ENCODE results near the gene KLF9.
"Not testable (repeated sequence)": the region's sequence is repeated elsewhere in the genome, so short reads cannot be mapped to it uniquely, and the experiment has no call there.

KLF9 gene

DNA sequence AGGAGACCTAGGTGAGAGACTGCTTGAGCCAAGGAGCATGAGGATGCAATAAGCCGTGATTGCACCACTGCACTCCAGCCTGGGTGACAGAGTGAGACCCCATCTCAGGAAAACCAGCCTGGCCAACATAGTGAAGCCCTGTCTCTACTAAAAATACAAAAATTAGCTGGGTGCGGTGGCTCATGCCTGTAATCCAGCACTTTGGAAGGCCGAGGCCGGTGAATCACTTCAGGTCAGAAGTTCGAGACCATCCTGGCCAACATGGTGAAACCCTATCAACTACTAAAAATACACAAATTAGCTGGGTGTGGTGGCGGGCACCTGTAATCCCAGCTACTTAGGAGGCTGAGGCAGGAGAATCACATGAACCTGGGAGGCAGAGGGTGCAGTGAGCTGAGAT lies 13.2 kb downstream of the KLF9 start:
- ATAC-seq; DNase-seq (ENCODE audit: low spot score in 2 of 2); H3K9me3 Mint-ChIP-seq; H3K27ac Mint-ChIP-seq; H3K4me3 Mint-ChIP-seq; H3K36me3 Mint-ChIP-seq: not testable (repeated sequence)
- peaks cover 67% of the 10 kb centered on the region for H3K4me1 Mint-ChIP-seq

DNA sequence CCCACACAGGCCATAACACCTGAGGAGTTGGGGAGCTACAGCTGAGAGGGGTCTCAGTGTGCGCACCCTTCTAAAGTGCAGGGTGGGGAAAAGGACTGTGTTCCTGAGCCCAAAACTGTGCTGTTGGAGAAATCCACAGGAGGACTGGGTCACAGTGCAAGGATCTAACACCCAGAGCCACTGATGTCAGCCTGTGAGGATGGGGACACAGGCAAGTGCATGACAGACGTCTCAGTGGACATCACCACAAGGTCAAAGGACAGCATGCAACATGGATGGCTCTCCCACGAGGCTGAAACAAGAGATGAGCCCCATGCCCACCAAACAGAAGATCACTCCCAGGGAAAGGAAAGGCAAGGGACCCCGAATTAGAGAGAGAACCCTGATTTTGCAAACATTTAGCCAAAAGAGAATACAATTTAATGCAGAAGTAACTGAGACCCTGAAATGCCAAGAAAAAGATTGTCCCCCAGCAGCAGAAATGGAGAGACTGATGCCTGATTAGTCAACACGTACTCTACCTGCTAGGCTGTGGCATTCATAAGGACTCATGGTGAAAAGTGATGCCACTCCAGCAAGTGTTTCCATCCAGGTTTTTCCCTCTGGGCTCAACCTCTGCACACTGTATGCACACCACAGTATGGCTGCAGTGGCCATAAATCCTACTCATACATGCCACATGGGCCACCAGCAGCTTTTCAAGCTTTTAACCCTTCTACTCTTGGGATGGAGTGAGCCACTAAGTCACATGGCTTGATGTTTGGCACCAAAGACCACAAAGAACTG lies 14.2 kb downstream of the KLF9 start:
- peaks cover 58% of the 10 kb centered on the region for H3K4me1 Mint-ChIP-seq
- peak; percentile 29 for ATAC-seq

DNA sequence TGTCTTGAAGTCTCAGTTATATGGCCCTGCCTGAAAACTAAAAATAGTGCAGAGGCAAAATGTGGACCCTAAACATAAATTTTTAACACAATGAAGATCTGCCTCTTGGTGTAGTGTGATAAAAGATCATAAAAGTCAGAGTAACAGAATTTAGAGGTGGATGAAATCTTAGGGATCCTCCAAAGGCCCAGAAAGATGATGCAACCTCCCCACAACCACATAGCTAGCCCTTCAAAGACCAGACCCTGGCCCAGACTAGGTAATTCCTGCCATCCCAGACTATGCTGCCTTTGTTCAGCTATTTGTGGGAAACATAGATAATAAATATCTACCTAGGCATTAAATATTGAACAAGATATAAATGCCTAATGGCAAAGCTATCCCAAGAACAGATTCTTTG lies 15.3 kb downstream of the KLF9 start:
- Mint-ChIP-seq H3K4me3 (peak overlapping the region; percentile 54), H3K27ac (peak overlapping the region; percentile 53)
- ATAC-seq = no peak

More for the DNA sequence above, 14.2 kb downstream of the KLF9 start:
- Mint-ChIP-seq H3K9me3 (no peaks in the 10 kb centered on the region), H3K4me3 (no peak overlapping the region), H3K27ac (peak overlapping the region; percentile 53), H3K36me3 (no peaks in the 10 kb centered on the region)
- no peak for DNase-seq (ENCODE audit: low spot score in 2 of 2)

DNA sequence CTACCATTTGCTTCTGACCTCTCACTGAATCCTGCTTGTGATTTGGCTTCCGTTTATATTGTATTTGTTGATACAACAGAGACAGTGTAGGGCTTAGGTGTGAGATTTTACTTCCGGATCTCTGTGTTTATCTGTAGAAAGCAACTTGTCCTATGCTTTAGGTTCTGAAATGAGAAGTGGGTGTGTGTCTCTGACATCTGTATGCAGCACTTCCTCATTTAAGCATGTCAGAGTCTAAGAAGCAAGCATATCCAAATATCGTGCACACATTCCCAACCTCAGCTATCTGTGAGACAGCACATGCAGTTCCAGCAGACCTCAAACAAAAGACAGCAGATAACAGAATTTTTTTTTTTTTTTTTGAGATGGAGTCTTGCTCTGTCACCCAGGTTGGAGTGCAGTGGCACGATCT lies 16.3 kb downstream of the KLF9 start:
- H3K9me3 Mint-ChIP-seq = no peaks in the 10 kb centered on the region
- no peaks in the 10 kb centered on the region for H3K36me3 Mint-ChIP-seq
- H3K27ac Mint-ChIP-seq = peak overlapping the region; percentile 53
- ATAC-seq (peak; percentile 93), DNase-seq (ENCODE audit: low spot score in 2 of 2) (no peak)
- H3K4me3 Mint-ChIP-seq = peak overlapping the region; percentile 54
- peaks cover 45% of the 10 kb centered on the region for H3K4me1 Mint-ChIP-seq

More for the DNA sequence above, 15.3 kb downstream of the KLF9 start:
- Mint-ChIP-seq H3K9me3 (no peaks in the 10 kb centered on the region), H3K4me1 (peaks cover 49% of the 10 kb centered on the region), H3K36me3 (no peaks in the 10 kb centered on the region)
- DNase-seq (ENCODE audit: low spot score in 2 of 2) = no peak

DNA sequence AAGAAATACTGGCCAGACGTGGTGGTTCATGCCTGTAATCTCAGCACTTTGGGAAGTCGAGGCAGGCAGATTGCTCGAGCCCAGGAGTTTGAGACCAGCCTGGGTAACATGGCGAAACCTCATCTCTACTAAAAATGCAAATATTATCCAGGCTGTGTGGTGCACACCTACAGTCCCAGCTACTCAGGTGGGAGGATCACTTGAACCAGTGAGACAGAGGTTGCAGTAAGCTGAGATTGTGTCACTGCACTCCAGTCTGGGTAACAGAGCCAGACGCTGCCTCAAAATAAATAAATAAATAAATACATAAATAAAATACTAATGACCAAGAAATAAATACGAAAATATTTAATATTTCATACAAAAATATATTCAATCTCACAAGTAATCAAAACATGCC lies 18.8 kb downstream of the KLF9 start:
- Mint-ChIP-seq H3K27ac (peak overlapping the region; percentile 45), H3K36me3 (no peaks in the 10 kb centered on the region), H3K4me1 (peaks cover 65% of the 10 kb centered on the region), H3K4me3 (no peak overlapping the region), H3K9me3 (no peaks in the 10 kb centered on the region)
- ATAC-seq = no peak
- no peak for DNase-seq (ENCODE audit: low spot score in 2 of 2)

DNA sequence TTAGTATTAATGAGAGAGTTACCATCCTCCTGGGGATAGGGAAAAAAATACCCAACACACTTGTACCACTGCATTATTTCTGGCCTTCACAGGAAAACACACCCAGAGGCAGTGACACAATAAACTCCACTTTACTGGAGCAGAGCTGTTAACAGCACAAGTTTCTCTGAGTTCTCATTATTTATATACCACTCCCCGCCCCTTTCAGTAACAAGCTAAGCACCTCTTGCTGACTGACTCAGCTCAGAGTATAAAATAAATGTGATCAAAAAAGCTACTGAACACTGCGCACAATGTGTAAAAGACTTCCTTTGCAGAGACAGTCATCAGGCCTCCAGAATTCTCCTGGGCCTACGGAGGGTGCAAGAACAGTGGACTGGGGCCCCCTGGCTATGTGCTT lies 21.6 kb downstream of the KLF9 start:
- Mint-ChIP-seq H3K27ac (peak overlapping the region; percentile 45), H3K4me1 (peaks cover 59% of the 10 kb centered on the region), H3K4me3 (no peak overlapping the region), H3K36me3 (peaks cover 9% of the 10 kb centered on the region), H3K9me3 (no peaks in the 10 kb centered on the region)
- ATAC-seq (no peak), DNase-seq (ENCODE audit: low spot score in 2 of 2) (no peak)

DNA sequence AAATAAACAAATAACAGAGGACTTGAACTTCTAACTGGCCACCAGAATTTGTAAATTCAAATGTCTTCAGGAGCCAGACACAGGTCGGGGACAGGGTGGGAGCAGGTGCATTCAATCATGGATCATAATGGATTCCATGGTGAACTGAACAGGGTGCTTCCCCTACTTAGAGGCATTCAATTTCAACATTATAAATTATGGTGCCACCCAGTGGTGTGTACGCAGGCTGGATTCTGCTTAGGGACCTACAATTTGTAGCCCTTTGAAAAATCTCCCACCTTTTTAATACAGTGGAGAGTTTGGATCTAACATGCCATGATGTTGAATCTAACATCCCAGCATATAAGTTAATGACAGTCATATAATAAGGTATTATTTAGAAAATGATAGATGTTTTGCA lies 22.3 kb downstream of the KLF9 start:
- DNase-seq (ENCODE audit: low spot score in 2 of 2) (no peak), ATAC-seq (peak; percentile 48)
- H3K27ac Mint-ChIP-seq = no peak overlapping the region
- no peaks in the 10 kb centered on the region for H3K9me3 Mint-ChIP-seq
- no peak overlapping the region for H3K4me3 Mint-ChIP-seq
- H3K4me1 Mint-ChIP-seq = peaks cover 52% of the 10 kb centered on the region
- H3K36me3 Mint-ChIP-seq = peaks cover 15% of the 10 kb centered on the region

DNA sequence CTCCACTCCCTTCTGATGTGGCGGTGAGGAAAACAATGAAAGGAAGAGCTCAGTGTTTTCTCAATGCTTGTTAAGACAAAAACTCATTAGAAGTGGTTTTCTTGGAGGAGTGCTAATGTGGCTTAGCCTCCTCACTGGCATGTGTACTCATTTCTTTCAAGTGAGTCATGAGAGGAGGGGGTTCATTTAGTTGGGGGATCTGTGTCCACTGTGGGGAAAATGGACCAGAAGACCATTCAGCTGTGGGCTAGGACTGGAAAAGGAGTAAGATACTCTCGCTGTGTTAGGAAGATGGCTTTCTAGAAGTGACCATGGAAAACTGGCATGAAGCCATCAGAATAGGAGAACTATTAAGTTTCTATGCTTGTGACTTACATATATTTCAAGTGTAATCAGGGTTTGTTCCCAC lies 23.5 kb downstream of the KLF9 start:
- H3K9me3 Mint-ChIP-seq = no peaks in the 10 kb centered on the region
- peak; percentile 50 for ATAC-seq
- peaks cover 50% of the 10 kb centered on the region for H3K4me1 Mint-ChIP-seq
- no peak for DNase-seq (ENCODE audit: low spot score in 2 of 2)
- peak overlapping the region; percentile 11 for H3K27ac Mint-ChIP-seq
- peak overlapping the region; percentile 4 for H3K4me3 Mint-ChIP-seq
- peaks cover 28% of the 10 kb centered on the region for H3K36me3 Mint-ChIP-seq

DNA sequence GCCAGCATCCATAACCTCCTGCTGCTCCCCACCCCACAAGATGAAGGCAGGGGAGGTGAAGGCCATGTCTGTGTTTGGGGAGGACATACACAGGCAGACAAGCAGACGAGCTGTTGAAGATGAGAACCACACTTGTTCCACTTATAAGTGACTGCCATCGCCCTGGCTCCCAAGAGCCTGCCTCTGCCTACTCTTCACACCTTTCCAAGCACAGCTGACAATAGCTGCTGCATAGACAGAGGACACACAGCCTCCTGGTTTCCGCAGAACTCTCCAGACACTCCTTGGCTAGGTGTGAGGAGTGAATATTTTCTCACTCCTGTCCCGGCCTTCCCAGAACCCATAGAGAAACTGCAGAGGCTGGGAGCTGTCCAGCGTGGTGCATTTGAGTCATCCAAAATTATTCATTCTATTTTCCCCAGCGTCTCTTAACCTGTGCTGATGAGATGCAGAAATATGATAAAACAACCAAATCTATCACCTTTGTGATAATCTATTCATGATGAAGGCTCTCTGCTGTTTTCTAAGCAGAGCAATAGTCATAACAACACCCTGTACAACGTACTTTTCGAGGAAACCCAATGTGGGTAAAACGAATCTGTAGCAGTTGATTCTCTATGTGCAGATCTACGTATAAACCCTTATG lies 24.7 kb downstream of the KLF9 start:
- Mint-ChIP-seq H3K36me3 (peaks cover 39% of the 10 kb centered on the region), H3K27ac (no peak overlapping the region), H3K9me3 (no peaks in the 10 kb centered on the region), H3K4me3 (no peak overlapping the region), H3K4me1 (peaks cover 50% of the 10 kb centered on the region)
- DNase-seq (ENCODE audit: low spot score in 2 of 2) (no peak), ATAC-seq (peak; percentile 51)

DNA sequence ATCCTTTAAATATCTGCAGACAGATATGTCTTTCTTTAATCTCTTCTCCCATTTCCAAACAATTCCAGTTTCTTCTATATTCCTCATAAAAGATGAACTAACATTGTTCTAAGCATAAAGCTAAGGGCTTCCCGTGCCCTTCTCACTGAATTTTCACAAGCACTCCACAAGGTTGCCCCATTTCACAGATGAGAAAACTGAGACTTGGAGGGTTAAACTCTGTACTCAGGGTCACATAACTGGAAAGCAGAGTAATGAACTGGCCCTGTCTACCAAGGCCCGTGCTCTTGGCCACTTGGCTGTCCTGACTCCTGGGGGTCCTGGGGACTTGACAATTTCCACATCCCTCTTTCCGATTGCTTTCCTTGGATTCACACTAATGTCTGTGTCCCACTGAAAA lies 25.3 kb downstream of the KLF9 start:
- Mint-ChIP-seq H3K4me3 (no peak overlapping the region), H3K27ac (no peak overlapping the region), H3K4me1 (peaks cover 50% of the 10 kb centered on the region)

DNA sequence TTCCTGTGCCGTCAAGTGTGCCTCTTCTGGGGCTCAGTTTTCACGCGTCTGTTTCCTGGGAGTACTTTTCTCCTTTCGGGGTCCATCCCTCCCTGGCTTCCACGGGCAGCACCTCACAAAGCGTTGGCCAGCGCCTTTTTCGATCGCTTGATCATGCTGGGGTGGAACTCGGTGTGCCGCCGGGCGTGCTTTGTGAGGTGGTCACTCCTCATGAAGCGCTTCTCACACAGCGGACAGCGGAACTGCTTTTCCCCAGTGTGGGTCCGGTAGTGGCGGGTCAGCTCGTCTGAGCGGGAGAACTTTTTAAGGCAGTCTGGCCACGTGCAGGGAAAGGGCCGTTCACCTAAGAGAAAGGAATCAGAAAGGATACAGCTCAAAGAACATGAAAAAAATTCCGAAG lies 26.8 kb downstream of the KLF9 start:
- Mint-ChIP-seq H3K36me3 (peaks cover 48% of the 10 kb centered on the region), H3K4me3 (no peak overlapping the region), H3K27ac (no peak overlapping the region), H3K4me1 (peaks cover 49% of the 10 kb centered on the region), H3K9me3 (no peaks in the 10 kb centered on the region)
- ATAC-seq (no peak), DNase-seq (ENCODE audit: low spot score in 2 of 2) (no peak)

More for the DNA sequence above, 25.3 kb downstream of the KLF9 start:
- ATAC-seq (no peak), DNase-seq (ENCODE audit: low spot score in 2 of 2) (no peak)
- no peaks in the 10 kb centered on the region for H3K9me3 Mint-ChIP-seq
- H3K36me3 Mint-ChIP-seq = peaks cover 44% of the 10 kb centered on the region

DNA sequence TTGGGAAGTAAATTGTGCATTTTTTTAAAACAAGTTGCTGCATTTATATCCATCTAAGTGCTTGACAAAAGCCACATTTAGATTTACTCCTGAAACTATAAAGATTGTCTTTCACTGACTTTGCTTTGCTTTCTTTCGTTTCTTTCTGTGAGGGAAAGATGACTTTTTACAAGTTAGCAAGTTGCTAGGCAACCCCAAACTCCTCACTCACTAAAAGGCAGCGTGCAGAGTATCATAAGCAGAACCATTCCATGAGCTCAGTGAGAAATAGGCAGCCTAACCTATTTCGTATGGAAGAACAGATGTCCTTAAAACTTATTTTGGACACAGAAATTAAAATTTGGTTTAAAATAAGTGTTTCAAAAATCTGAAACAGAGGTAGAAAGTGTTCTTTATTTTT lies 29.0 kb downstream of the KLF9 start:
- H3K36me3 Mint-ChIP-seq = peaks cover 48% of the 10 kb centered on the region
- peaks cover 30% of the 10 kb centered on the region for H3K4me1 Mint-ChIP-seq
- no peak overlapping the region for H3K27ac Mint-ChIP-seq
- H3K4me3 Mint-ChIP-seq = no peak overlapping the region
- DNase-seq (ENCODE audit: low spot score in 2 of 2) = no peak
- no peaks in the 10 kb centered on the region for H3K9me3 Mint-ChIP-seq
- ATAC-seq = no peak

DNA sequence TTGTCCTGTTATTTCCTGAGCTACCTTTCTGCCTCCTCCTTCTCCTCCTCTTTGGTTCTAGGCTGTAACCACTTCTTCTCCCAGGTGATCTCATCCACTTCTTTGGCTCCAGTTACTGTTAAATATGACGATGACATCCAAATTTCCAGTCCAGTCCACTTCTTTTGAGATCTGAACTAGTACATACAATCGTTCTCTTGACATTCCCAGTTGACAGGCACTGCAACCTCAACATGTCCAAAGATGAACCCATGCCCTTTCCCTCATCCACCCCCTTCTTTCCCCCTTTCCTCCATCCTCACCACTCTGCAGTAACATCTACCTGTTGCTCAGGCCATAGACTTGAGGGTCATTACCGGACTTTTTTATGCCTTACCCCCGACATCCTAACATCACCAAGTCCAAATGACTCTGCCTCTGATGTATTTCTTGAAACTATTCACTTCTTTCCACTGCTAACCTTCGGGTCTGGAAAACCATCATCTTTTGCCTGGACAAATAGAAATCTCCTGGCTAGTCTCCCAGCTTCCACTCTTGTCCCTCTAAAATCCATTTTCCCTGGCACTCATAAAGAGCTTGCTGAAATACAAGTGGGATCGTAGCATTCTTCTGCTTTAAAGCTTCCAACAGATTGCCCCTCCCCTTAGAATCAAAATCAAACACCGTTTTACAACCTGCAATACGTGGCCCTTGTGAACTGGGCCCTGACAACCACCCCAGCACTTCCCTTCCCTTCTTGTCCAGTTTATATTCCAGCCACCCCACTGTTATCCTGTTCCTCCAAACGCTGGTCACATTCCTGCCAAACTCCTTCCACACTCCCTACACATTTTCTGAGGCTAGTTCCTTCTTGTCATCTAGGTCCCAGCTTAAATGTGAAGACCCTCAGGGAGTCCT lies 31.5 kb downstream of the KLF9 start:
- DNase-seq (ENCODE audit: low spot score in 2 of 2) (no peak), ATAC-seq (no peak)
- Mint-ChIP-seq H3K4me3 (no peak overlapping the region), H3K9me3 (no peaks in the 10 kb centered on the region), H3K4me1 (peaks cover 13% of the 10 kb centered on the region), H3K27ac (peak overlapping the region; percentile 22), H3K36me3 (peaks cover 40% of the 10 kb centered on the region)

DNA sequence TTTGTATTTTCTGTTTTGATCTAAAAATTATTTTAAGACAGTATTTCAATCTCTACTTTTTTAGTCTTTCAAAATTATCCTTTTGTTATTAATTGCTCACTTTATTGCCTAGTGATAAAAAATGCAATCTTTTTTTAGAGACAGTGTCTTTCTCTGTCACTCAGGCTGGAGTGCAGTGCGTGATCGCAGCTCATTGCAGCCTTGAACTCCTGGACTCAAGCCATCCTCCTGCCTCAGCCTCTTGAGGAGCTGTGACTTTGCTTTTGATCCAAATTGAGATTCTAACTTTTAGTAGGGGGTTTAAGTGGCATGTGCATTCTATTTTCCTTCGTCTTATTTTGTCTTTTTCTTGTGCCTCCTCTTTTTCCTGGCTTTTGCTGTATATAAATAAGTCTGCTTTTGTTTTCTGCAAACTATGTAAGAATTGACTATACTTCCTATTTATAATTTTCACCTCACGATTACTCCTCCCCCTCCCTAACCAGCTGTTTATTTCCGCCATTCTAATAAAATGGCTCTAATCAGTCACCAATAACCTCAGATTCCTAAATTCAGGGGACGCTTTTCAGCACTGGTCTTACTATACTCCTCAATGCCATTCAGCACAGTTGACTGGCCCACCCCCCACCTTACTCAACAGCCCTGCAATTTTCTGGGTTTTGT lies 32.3 kb downstream of the KLF9 start:
- peaks cover 13% of the 10 kb centered on the region for H3K4me1 Mint-ChIP-seq
- H3K27ac Mint-ChIP-seq = peak overlapping the region; percentile 4

More for the DNA sequence above, 32.3 kb downstream of the KLF9 start:
- ATAC-seq (no peak), DNase-seq (ENCODE audit: low spot score in 2 of 2) (no peak)
- peaks cover 32% of the 10 kb centered on the region for H3K36me3 Mint-ChIP-seq
- H3K9me3 Mint-ChIP-seq = no peaks in the 10 kb centered on the region
- no peak overlapping the region for H3K4me3 Mint-ChIP-seq
